ENCODE measurements around the gene GUCY1A2. TPM values are rescaled to one million over a fixed set of nuclear protein-coding genes. Genes with fewer than 3 reads are reported as not detected.

The GUCY1A2 gene
- polyA plus RNA-seq, 3 donors, result not detected

DNA sequence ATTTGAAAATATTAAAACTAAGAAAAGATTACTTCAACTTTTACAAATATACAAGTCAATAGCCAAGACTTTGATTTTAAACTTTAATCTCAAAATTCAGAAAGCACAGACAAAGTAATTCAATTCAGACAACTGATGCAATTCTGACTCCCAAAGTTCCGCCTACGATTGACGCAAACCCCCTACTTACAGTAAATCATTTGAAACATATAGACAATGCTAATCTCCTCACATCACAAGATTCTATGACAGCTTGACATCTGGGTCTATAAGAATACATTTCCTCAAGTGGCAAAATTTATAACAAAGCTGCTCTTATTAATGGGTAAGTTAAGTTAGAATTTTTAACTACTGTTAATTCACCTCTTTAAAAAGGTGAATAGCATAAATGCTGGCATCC, 75.2 kb downstream of the GUCY1A2 start:
- Histone ChIP-seq H3K9me3 (replicated peaks in 1 of 2; ENCODE audit: control insufficient read depth in 1 of 2, insufficient read depth in 1 of 2, low read length in 2 of 2) (no peaks in the 10 kb centered on the region), H4K20me1 (ENCODE audit: insufficient read depth, low read length) (no peaks in the 10 kb centered on the region), H3K36me3 (replicated peaks in 1 of 2; ENCODE audit: control insufficient read depth in 1 of 2, insufficient read depth in 2 of 2, low read length in 2 of 2) (no peaks in the 10 kb centered on the region), H3K4me2 (replicated peaks; ENCODE audit: extremely low read depth, low read length, poor library complexity, severe bottlenecking) (no peak overlapping the region), H2AFZ (ENCODE audit: insufficient read depth, low read depth, low read length, poor library complexity, severe bottlenecking) (no peak overlapping the region), H3K4me3 (replicated peaks in 1 of 3; ENCODE audit: low read depth in 2 of 3, low read length in 3 of 3) (no peak overlapping the region), H3K27ac (ENCODE audit: low read depth in 1 of 2, low read length in 2 of 2) (no peak overlapping the region), H3K79me2 (ENCODE audit: insufficient read depth, low read length) (no peaks in the 10 kb centered on the region), H3K4me1 (ENCODE audit: control insufficient read depth in 1 of 2, insufficient read depth in 2 of 2, low read length in 2 of 2) (no peaks in the 10 kb centered on the region), H3K27me3 (ENCODE audit: control insufficient read depth in 2 of 2, insufficient read depth in 2 of 2, low read length in 2 of 2) (no peaks in the 10 kb centered on the region), H3K9ac (ENCODE audit: insufficient read depth, low read length, poor library complexity, severe bottlenecking) (no peak overlapping the region)
- no peaks in the 10 kb centered on the region for H3K27me3 Mint-ChIP-seq (ENCODE audit: low read depth in 3 of 3)
- no peak overlapping the region for H3K4me3 Mint-ChIP-seq
- DNase-seq, result no peak
- no peaks in the 10 kb centered on the region for H3K36me3 Mint-ChIP-seq
- TF ChIP-seq, protein P1, sequence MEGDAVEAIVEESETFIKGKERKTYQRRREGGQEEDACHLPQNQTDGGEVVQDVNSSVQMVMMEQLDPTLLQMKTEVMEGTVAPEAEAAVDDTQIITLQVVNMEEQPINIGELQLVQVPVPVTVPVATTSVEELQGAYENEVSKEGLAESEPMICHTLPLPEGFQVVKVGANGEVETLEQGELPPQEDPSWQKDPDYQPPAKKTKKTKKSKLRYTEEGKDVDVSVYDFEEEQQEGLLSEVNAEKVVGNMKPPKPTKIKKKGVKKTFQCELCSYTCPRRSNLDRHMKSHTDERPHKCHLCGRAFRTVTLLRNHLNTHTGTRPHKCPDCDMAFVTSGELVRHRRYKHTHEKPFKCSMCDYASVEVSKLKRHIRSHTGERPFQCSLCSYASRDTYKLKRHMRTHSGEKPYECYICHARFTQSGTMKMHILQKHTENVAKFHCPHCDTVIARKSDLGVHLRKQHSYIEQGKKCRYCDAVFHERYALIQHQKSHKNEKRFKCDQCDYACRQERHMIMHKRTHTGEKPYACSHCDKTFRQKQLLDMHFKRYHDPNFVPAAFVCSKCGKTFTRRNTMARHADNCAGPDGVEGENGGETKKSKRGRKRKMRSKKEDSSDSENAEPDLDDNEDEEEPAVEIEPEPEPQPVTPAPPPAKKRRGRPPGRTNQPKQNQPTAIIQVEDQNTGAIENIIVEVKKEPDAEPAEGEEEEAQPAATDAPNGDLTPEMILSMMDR (IDR thresholded peaks at IDR 0.05), result no peak
- H3K27ac Mint-ChIP-seq, result no peak overlapping the region
- no CpG with 5 or more reads among the region's 3 CpGs for WGBS (ENCODE audit: insufficient coverage)
- intact Hi-C loops (cut with micrococcal nuclease), result no loop called here
- no peaks in the 10 kb centered on the region for H3K4me1 Mint-ChIP-seq
- peaks cover 0 to 3% (median 0%) of the 10 kb centered on the region in 7 donors for H3K9me3 Mint-ChIP-seq

DNA sequence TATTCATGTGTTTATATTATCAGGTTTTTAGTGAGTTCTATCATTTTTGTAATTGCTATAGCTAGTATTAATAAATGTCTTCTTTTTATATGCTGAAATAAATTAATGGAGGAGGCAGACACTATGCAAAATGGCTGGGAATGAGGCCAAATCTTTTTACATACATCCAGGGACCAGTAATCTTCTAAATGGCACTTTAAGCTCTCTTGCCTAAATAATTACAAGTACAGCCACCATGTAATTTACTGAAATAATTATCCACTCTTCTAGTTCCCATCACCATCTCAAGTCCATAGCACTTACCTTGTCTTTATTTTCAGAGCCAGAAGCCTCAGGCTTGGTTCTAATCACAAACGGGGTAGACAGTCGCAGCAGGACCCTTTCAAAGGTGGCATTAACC, 79.1 kb downstream of the GUCY1A2 start:
- H4K20me1 ChIP-seq (ENCODE audit: insufficient read depth, low read length), result no peaks in the 10 kb centered on the region
- no peak overlapping the region for H2AFZ ChIP-seq (ENCODE audit: insufficient read depth, low read depth, low read length, poor library complexity, severe bottlenecking)
- Mint-ChIP-seq H3K27ac (no peak overlapping the region), H3K4me3 (no peak overlapping the region), H3K27me3 (ENCODE audit: low read depth in 3 of 3) (no peaks in the 10 kb centered on the region), H3K36me3 (no peaks in the 10 kb centered on the region), H3K4me1 (no peaks in the 10 kb centered on the region), H3K9me3 (peaks cover 0 to 7% (median 0%) of the 10 kb centered on the region in 7 donors)
- TF ChIP-seq, protein P1 (IDR thresholded peaks at IDR 0.05), result no peak
- 90% methylated on average over 2 of the region's 2 CpGs for WGBS (ENCODE audit: insufficient coverage)
- H3K36me3 ChIP-seq (replicated peaks in 1 of 2; ENCODE audit: control insufficient read depth in 1 of 2, insufficient read depth in 2 of 2, low read length in 2 of 2), result no peaks in the 10 kb centered on the region
- H3K4me2 ChIP-seq (replicated peaks; ENCODE audit: extremely low read depth, low read length, poor library complexity, severe bottlenecking), result no peak overlapping the region
- no peak overlapping the region for H3K4me3 ChIP-seq (replicated peaks in 1 of 3; ENCODE audit: low read depth in 2 of 3, low read length in 3 of 3)
- intact Hi-C loops (cut with micrococcal nuclease), result no loop called here
- H3K79me2 ChIP-seq (ENCODE audit: insufficient read depth, low read length), result no peaks in the 10 kb centered on the region
- H3K4me1 ChIP-seq (ENCODE audit: control insufficient read depth in 1 of 2, insufficient read depth in 2 of 2, low read length in 2 of 2), result no peaks in the 10 kb centered on the region
- H3K27me3 ChIP-seq (ENCODE audit: control insufficient read depth in 2 of 2, insufficient read depth in 2 of 2, low read length in 2 of 2), result no peaks in the 10 kb centered on the region
- H3K27ac ChIP-seq (ENCODE audit: low read depth in 1 of 2, low read length in 2 of 2), result no peak overlapping the region
- H3K9me3 ChIP-seq (replicated peaks in 1 of 2; ENCODE audit: control insufficient read depth in 1 of 2, insufficient read depth in 1 of 2, low read length in 2 of 2), result no peaks in the 10 kb centered on the region
- no peak for DNase-seq
- H3K9ac ChIP-seq (ENCODE audit: insufficient read depth, low read length, poor library complexity, severe bottlenecking), result no peak overlapping the region

All from CD14-positive monocyte (primary cell).